CD4-positive, alpha-beta T cell (primary cell): Measurements from ENCODE around the gene JMJD6. TPM values are rescaled to one million over a fixed set of nuclear protein-coding genes. Genes with fewer than 3 reads are reported as not detected.
"Not testable (repeated sequence)": the region's sequence is repeated elsewhere in the genome, so short reads cannot be mapped to it uniquely, and the experiment has no call there.

Experiments
- ATAC-seq: fragments of 200-7000 bp; cut with Tn5 transposase; one replicate; pipeline ENCODE4 v1.10.0; 2022; ENCODE audit warnings: mild to moderate bottlenecking; ENCODE audit not compliant: poor library complexity
- CTCF ChIA-PET: fragments of 350-600 bp; sonication (Branson Sonifier 250); formaldehyde crosslinking; loops from one replicate; lab custom pipeline; 2021; ENCODE audit warnings: antibody characterized with exemption, inconsistent platforms; lab: Charles Lee
- POLR2A ChIA-PET: fragments of 350-600 bp; sonication (Branson Sonifier 250); formaldehyde crosslinking; loops from one replicate; lab custom pipeline; 2021; ENCODE audit warnings: antibody characterized with exemption, inconsistent platforms; lab: Charles Lee
- DNase-seq, 14 experiments: peaks; one replicate each; pipeline ENCODE4 v3.0.0-alpha.2; 2013 to 2020; ENCODE audit warnings: mixed read lengths in 2 of 14
- H3K27ac ChIP-seq, 2 donors: one replicate each; pipeline versions ENCODE4 v1.5.1 to v1.7.0; 2013; ENCODE audit warnings: low read length in 2 of 2, low read depth in 1 of 2, mild to moderate bottlenecking in 1 of 2
- H3K27me3 ChIP-seq, 2 experiments: 1 replicate in 1 of 2; 2 replicates in 1 of 2; pipeline versions ENCODE4 v1.6.1 to v1.7.0; 2013; ENCODE audit warnings: low read length in 2 of 2, control low read depth in 1 of 2, mild to moderate bottlenecking in 1 of 2, moderate library complexity in 1 of 2; ENCODE audit not compliant: insufficient read depth in 2 of 2, control insufficient read depth in 1 of 2
- H3K36me3 ChIP-seq: one replicate; pipeline ENCODE4 v1.6.1; 2013; ENCODE audit warnings: low read length, control low read depth; ENCODE audit not compliant: insufficient read depth
- H3K4me1 ChIP-seq: one replicate; pipeline ENCODE4 v1.6.1; 2013; ENCODE audit warnings: low read length, control low read depth; ENCODE audit not compliant: insufficient read depth
- H3K4me3 ChIP-seq: one replicate; pipeline ENCODE4 v1.5.1; 2013; ENCODE audit warnings: mild to moderate bottlenecking, low read length, moderate library complexity
- H3K9me3 ChIP-seq, 2 experiments: 1 replicate in 1 of 2; 2 replicates in 1 of 2; pipeline versions ENCODE4 v1.6.1 to v1.7.0; 2013; ENCODE audit warnings: low read length in 2 of 2, mild to moderate bottlenecking in 2 of 2, control low read depth in 1 of 2, moderate library complexity in 1 of 2; ENCODE audit not compliant: control insufficient read depth in 1 of 2, insufficient read depth in 1 of 2
- H3K27ac Mint-ChIP-seq: one replicate; pipeline ENCODE4 v1.8.0; 2020; ENCODE audit warnings: mixed read lengths
- H3K27me3 Mint-ChIP-seq: one replicate; pipeline ENCODE4 v1.8.0; 2021; ENCODE audit warnings: mixed read lengths
- H3K36me3 Mint-ChIP-seq: one replicate; pipeline ENCODE4 v1.8.0; 2021; ENCODE audit warnings: low read depth, mixed read lengths
- H3K4me1 Mint-ChIP-seq: one replicate; pipeline ENCODE4 v1.8.0; 2021; ENCODE audit warnings: low read depth, mixed read lengths
- H3K4me3 Mint-ChIP-seq: one replicate; pipeline ENCODE4 v1.8.0; 2020; ENCODE audit warnings: mild to moderate bottlenecking, mixed read lengths
- H3K9me3 Mint-ChIP-seq: one replicate; pipeline ENCODE4 v1.8.0; 2020; ENCODE audit warnings: mixed read lengths
- CTCF ChIP-seq: fragments of 200-600 bp; IDR thresholded peaks from one replicate; pipeline ENCODE4 v1.8.0; 2022; ENCODE audit warnings: antibody characterized with exemption, mild to moderate bottlenecking
- intact Hi-C, 2 experiments: fragments of 100-400 bp; cut with DNase I in 1 of 2; cut with micrococcal nuclease in 1 of 2; formaldehyde crosslinking; loops; one replicate each; pipeline versions ENCODE4 v1.15.1 to v1.9.0; 2023 to 2025; cut with DNase I, micrococcal nuclease
- total RNA-seq, 174 experiments: library from RNA in 2 of 174; stranded (reverse) in 2 of 174; gene quantifications; one replicate each; pipeline ENCODE4 v1.2.3 and lab custom pipeline; 2021 to 2026

The JMJD6 gene
- total RNA-seq, 2 experiments from 2014 or later: 133 to 134 TPM

GRCh38 chr17:76710863-76711611 lies 15.4 kb downstream of the JMJD6 start, which contains the start of gene MXRA7:
Gene MXRA7, minus strand, starts transcription at chr17:76710965. Its CDS starts 19 bp downstream, at chr17:76710946.
- Mint-ChIP-seq H3K27me3 (no peaks in the 10 kb centered on the region), H3K4me1 (peaks cover 45% of the 10 kb centered on the region), H3K9me3 (no peaks in the 10 kb centered on the region), H3K4me3 (peak within 1 kb of the TSS; percentile 86), H3K36me3 (peaks cover 22% of the 10 kb centered on the region), H3K27ac (peak within 1 kb of the TSS; percentile 53)
- no peak for TF ChIP-seq CTCF
- ChIA-PET POLR2A (interaction anchor here (0.6 to 6.7 kb wide), 4 partner anchors 16 to 154 kb away, joined by 3 to 63 read pairs (median 29); partner anchors contain the start of genes JMJD6, METTL23, MFSD11 and SRSF2), CTCF (no interaction called here)
- Histone ChIP-seq H3K4me1 (peaks cover 32% of the 10 kb centered on the region), H3K9me3 (no peaks in the 10 kb centered on the region), H3K27me3 (no peaks in the 10 kb centered on the region), H3K36me3 (peaks cover 20% of the 10 kb centered on the region), H3K27ac (no peak within 1 kb of the TSS), H3K4me3 (peak within 1 kb of the TSS; percentile 49)
- intact Hi-C loops: loop anchor here (5.0 kb wide), 4 partner anchors 71 to 356 kb away; no protein-coding TSS in a partner anchor
- ATAC-seq (peak; percentile 56), DNase-seq (peak; percentile 21 to 78 (median 44))

DNA sequence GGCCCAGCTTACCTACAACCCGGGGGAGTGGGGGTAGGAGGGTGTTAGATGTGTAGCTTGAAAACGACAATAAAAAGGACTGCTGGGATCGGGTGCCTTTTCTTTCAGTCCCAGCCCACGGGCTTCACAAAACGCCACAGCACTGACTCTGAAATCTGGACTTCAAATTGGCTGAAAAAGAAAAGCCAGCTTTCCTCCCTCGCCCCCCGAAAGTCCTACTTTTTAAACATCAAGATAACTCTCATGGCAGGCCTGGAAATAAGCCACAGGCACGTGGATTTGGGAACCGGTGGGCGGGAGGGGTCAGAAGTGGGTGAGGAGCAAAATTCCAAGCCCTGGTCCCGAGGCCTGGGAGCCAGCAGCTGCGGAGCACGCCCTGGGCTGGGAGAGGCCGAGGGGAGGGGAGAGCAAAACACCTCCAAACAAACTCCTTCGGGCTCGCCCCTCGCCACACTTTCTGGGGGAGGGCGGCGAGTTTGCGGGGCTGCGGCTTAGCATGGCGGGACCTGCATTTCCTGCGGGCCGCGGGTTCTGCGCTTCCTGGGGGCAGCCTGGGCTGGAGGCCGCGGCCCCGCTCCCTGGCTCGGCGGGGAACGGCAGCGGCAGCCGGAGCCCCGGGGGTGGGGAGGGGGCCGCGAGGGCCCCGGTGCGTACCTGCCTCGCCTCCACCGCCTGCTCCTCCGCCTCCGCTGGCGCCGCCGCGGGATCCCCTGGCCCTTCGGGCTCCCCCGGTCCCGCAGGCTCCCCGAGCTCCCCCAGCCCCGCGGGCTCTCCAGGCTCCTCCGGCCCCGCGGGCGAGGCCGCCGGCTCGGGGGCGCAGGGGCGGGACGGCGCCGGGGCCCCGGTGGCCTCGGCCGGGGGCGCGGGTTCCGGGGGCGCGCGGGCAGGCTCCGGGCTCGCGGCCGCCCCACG lies 16.2 kb downstream of the JMJD6 start:
- CTCF ChIA-PET, H3K27ac Mint-ChIP-seq: not testable (repeated sequence)
- intact Hi-C loops: loop anchor here (5.0 kb wide), 4 partner anchors 72 to 357 kb away; no protein-coding TSS in a partner anchor

GRCh38 chr17:76709077-76709950 lies 17.1 kb downstream of the JMJD6 start:
- Mint-ChIP-seq H3K27ac (peak overlapping the region; percentile 13), H3K9me3 (no peaks in the 10 kb centered on the region), H3K27me3 (no peaks in the 10 kb centered on the region), H3K36me3 (peaks cover 8% of the 10 kb centered on the region), H3K4me3 (peak overlapping the region; percentile 83), H3K4me1 (peaks cover 29% of the 10 kb centered on the region)
- no peak overlapping the region for H3K4me3 ChIP-seq
- no peak for TF ChIP-seq CTCF
- DNase-seq (no peak), ATAC-seq (no peak)
- no peak overlapping the region for H3K27ac ChIP-seq
- no peaks in the 10 kb centered on the region for H3K9me3 ChIP-seq
- intact Hi-C loops: no loop called here
- CTCF ChIA-PET: no interaction called here
- H3K27me3 ChIP-seq: no peaks in the 10 kb centered on the region
- POLR2A ChIA-PET: interaction anchor here (0.9 to 5.3 kb wide), 3 partner anchors 17 to 38 kb away, joined by 4 to 52 read pairs (median 4); partner anchors contain the start of genes JMJD6 and METTL23
- peaks cover 17% of the 10 kb centered on the region for H3K4me1 ChIP-seq
- peaks cover 11% of the 10 kb centered on the region for H3K36me3 ChIP-seq

More for the DNA sequence above, 16.2 kb downstream of the JMJD6 start:
- Mint-ChIP-seq H3K4me1 (peaks cover 37% of the 10 kb centered on the region), H3K36me3 (peaks cover 14% of the 10 kb centered on the region), H3K4me3 (peak overlapping the region; percentile 83)
- peak overlapping the region; percentile 49 for H3K4me3 ChIP-seq
- H3K27me3 Mint-ChIP-seq, H3K27me3 ChIP-seq, H3K9me3 ChIP-seq, H3K9me3 Mint-ChIP-seq, H3K27ac ChIP-seq: not testable (repeated sequence)
- POLR2A ChIA-PET: interaction anchor here (0.9 to 6.7 kb wide), 4 partner anchors 16 to 42 kb away, joined by 4 to 63 read pairs (median 29); partner anchors contain the start of genes JMJD6, METTL23, MFSD11 and SRSF2
- DNase-seq (peak in 4 of 14 experiments; percentile 20 to 47 (median 41)), ATAC-seq (peak; percentile 33)
- peaks cover 13% of the 10 kb centered on the region for H3K36me3 ChIP-seq
- H3K4me1 ChIP-seq: peaks cover 26% of the 10 kb centered on the region
